ENCODE measurements around the gene FILIP1L. TPM values are rescaled to one million over a fixed set of nuclear protein-coding genes. Genes with fewer than 3 reads are reported as not detected.

FILIP1L gene
- total RNA-seq, 1 experiment from 2014 or later: 0.07 TPM

GRCh38 chr3:100150473-100150872, 36.2 kb upstream of the FILIP1L start:
- DNase-seq: no peak
- Mint-ChIP-seq H3K27ac (no peak overlapping the region), H3K9me3 (peaks cover 7 to 8% of the 10 kb centered on the region in 2 experiments; a peak in 4 of 5 replicates), H3K27me3 (ENCODE audit: low read depth) (no peaks in the 10 kb centered on the region), H3K4me3 (no peak overlapping the region), H3K36me3 (ENCODE audit: insufficient read depth in 1 of 3, low read depth in 3 of 3) (peaks cover 8 to 14% (median 12%) of the 10 kb centered on the region in 3 experiments), H3K4me1 (peaks cover 5 to 7% of the 10 kb centered on the region in 2 experiments)
- H3K14ac ChIP-seq (ENCODE audit: insufficient read depth, low read length): no peak overlapping the region
- H2BK12ac ChIP-seq (ENCODE audit: insufficient read length, low read depth, low read length): no peak overlapping the region
- H4K20me1 ChIP-seq (ENCODE audit: control insufficient read depth, insufficient read depth, insufficient read length): no peaks in the 10 kb centered on the region
- no peaks in the 10 kb centered on the region for H3K9me3 ChIP-seq (ENCODE audit: control insufficient read depth, low read depth, low read length)
- H3K4me2 ChIP-seq (ENCODE audit: insufficient read depth, insufficient read length, low read length): no peak overlapping the region
- H3K79me2 ChIP-seq (ENCODE audit: insufficient read depth, low read length): no peaks in the 10 kb centered on the region
- no peak overlapping the region for H2BK20ac ChIP-seq (ENCODE audit: low read depth, low read length, poor library complexity, severe bottlenecking)
- no peak overlapping the region for H2BK15ac ChIP-seq (ENCODE audit: low read depth, low read length)
- no peaks in the 10 kb centered on the region for H3K79me1 ChIP-seq (ENCODE audit: insufficient read depth, low read depth, low read length, poor library complexity, severe bottlenecking)
- H3K4ac ChIP-seq (ENCODE audit: low read depth, low read length): no peak overlapping the region
- no peak overlapping the region for H2BK120ac ChIP-seq (ENCODE audit: low read depth, low read length, poor library complexity, severe bottlenecking)
- H4K5ac ChIP-seq (ENCODE audit: insufficient read length, low read depth, low read length): no peak overlapping the region
- H3K23me2 ChIP-seq (ENCODE audit: insufficient read length, low read depth, low read length, poor library complexity, severe bottlenecking): no peaks in the 10 kb centered on the region
- H3K27ac ChIP-seq (ENCODE audit: insufficient read length, low read depth, low read length): no peak overlapping the region
- H3T11ph ChIP-seq (ENCODE audit: low read length): no peak overlapping the region
- no peak overlapping the region for H3K9ac ChIP-seq (ENCODE audit: extremely low read depth, insufficient read length, low read length)
- H2AK5ac ChIP-seq (ENCODE audit: insufficient read length, low read length): no peak overlapping the region
- no peak for TF ChIP-seq CTCF (conservative IDR thresholded peaks at IDR 0.05)
- H3K4me1 ChIP-seq (ENCODE audit: insufficient read depth, low read length): no peaks in the 10 kb centered on the region
- H3K18ac ChIP-seq (ENCODE audit: insufficient read length, low read depth, low read length): no peak overlapping the region
- no peak overlapping the region for H2AFZ ChIP-seq (ENCODE audit: low read length)
- H2BK5ac ChIP-seq (ENCODE audit: insufficient read length, low read length): no peak overlapping the region
- no peak overlapping the region for H3K56ac ChIP-seq (ENCODE audit: insufficient read length, low read depth, low read length)
- no peak overlapping the region for H4K8ac ChIP-seq (replicated peaks; ENCODE audit: insufficient read length, low read depth, low read length)
- no peak overlapping the region for H3K23ac ChIP-seq (ENCODE audit: insufficient read length, low read depth, low read length)
- H4K91ac ChIP-seq (ENCODE audit: insufficient read length, low read depth, low read length): no peak overlapping the region
- WGBS (ENCODE audit: extremely low coverage, insufficient read length, low lambda C conversion rate): no CpG with 5 or more reads among the region's 1 CpG
- no peaks in the 10 kb centered on the region for H3K27me3 ChIP-seq (ENCODE audit: insufficient read depth, low read length)
